ENCODE data around the gene TNFRSF8.

Gene TNFRSF8

GRCh38 chr1:12060500-12060899, 2.6 kb upstream of the TNFRSF8 start:
- Histone ChIP-seq H3K9me3 (no peaks in the 10 kb centered on the region), H3K36me3 (no peaks in the 10 kb centered on the region)
- TF ChIP-seq CTCF (IDR thresholded peaks at IDR 0.05) = no peak

GRCh38 chr1:12064073-12064969, 1.2 kb downstream of the TNFRSF8 start:
- H3K36me3 ChIP-seq = no peaks in the 10 kb centered on the region
- H3K27me3 ChIP-seq = peaks cover 88% of the 10 kb centered on the region
- TF ChIP-seq CTCF (IDR thresholded peaks at IDR 0.05) = no peak
- peaks cover 3 to 7% of the 10 kb centered on the region in 2 experiments for H3K4me1 ChIP-seq (ENCODE audit: control insufficient read depth in 1 of 2, insufficient read depth in 1 of 2, low read depth in 1 of 2, low read length in 1 of 2)
- H3K27ac ChIP-seq = no peak overlapping the region
- H3K9me3 ChIP-seq = no peaks in the 10 kb centered on the region
- no peak overlapping the region for H3K4me3 ChIP-seq (ENCODE audit: low read depth in 1 of 2, low read length in 1 of 2)

More at GRCh38 chr1:12060500-12060899, 2.6 kb upstream of the TNFRSF8 start:
- peaks cover 3 to 7% of the 10 kb centered on the region in 2 experiments for H3K4me1 ChIP-seq (ENCODE audit: control insufficient read depth in 1 of 2, insufficient read depth in 1 of 2, low read depth in 1 of 2, low read length in 1 of 2)
- H3K27me3 ChIP-seq = peaks cover 60% of the 10 kb centered on the region
- H3K27ac ChIP-seq = no peak overlapping the region
- no peak overlapping the region for H3K4me3 ChIP-seq (ENCODE audit: low read depth in 1 of 2, low read length in 1 of 2)

GRCh38 chr1:12065872-12066271, 2.8 kb downstream of the TNFRSF8 start:
- Histone ChIP-seq H3K27me3 (peaks cover 84% of the 10 kb centered on the region), H3K27ac (no peak overlapping the region), H3K36me3 (no peaks in the 10 kb centered on the region), H3K9me3 (no peaks in the 10 kb centered on the region), H3K4me3 (ENCODE audit: low read depth in 1 of 2, low read length in 1 of 2) (no peak overlapping the region), H3K4me1 (ENCODE audit: control insufficient read depth in 1 of 2, insufficient read depth in 1 of 2, low read depth in 1 of 2, low read length in 1 of 2) (peaks cover 3 to 7% of the 10 kb centered on the region in 2 experiments)
- no peak for TF ChIP-seq CTCF (IDR thresholded peaks at IDR 0.05)

GRCh38 chr1:12067900-12068821, 5.1 kb downstream of the TNFRSF8 start:
- H3K27ac ChIP-seq = no peak overlapping the region
- TF ChIP-seq CTCF (IDR thresholded peaks at IDR 0.05) = no peak
- H3K4me3 ChIP-seq (ENCODE audit: low read depth in 1 of 2, low read length in 1 of 2) = no peak overlapping the region
- H3K27me3 ChIP-seq = peaks cover 63% of the 10 kb centered on the region
- H3K4me1 ChIP-seq (ENCODE audit: control insufficient read depth in 1 of 2, insufficient read depth in 1 of 2, low read depth in 1 of 2, low read length in 1 of 2) = peaks cover 3 to 6% of the 10 kb centered on the region in 2 experiments
- H3K36me3 ChIP-seq = no peaks in the 10 kb centered on the region
- H3K9me3 ChIP-seq = no peaks in the 10 kb centered on the region

GRCh38 chr1:12069623-12070244, 6.6 kb downstream of the TNFRSF8 start:
- no peak overlapping the region for H3K27ac ChIP-seq
- no peak overlapping the region for H3K4me3 ChIP-seq (ENCODE audit: low read depth in 1 of 2, low read length in 1 of 2)
- H3K36me3 ChIP-seq = no peaks in the 10 kb centered on the region
- no peak for TF ChIP-seq CTCF (IDR thresholded peaks at IDR 0.05)
- no peaks in the 10 kb centered on the region for H3K4me1 ChIP-seq (ENCODE audit: control insufficient read depth in 1 of 2, insufficient read depth in 1 of 2, low read depth in 1 of 2, low read length in 1 of 2)
- peaks cover 47% of the 10 kb centered on the region for H3K27me3 ChIP-seq
- H3K9me3 ChIP-seq = no peaks in the 10 kb centered on the region
